ENCODE results near the gene HSP90B1. TPM values are rescaled to one million over a fixed set of nuclear protein-coding genes. Genes with fewer than 3 reads are reported as not detected.

Gene HSP90B1
- total and polyA plus RNA-seq, 9 of the 15 experiments (the other 6 are each of a cell fraction or from before 2014, with no cell fraction given): 196 to 719 (median 557) TPM

DNA sequence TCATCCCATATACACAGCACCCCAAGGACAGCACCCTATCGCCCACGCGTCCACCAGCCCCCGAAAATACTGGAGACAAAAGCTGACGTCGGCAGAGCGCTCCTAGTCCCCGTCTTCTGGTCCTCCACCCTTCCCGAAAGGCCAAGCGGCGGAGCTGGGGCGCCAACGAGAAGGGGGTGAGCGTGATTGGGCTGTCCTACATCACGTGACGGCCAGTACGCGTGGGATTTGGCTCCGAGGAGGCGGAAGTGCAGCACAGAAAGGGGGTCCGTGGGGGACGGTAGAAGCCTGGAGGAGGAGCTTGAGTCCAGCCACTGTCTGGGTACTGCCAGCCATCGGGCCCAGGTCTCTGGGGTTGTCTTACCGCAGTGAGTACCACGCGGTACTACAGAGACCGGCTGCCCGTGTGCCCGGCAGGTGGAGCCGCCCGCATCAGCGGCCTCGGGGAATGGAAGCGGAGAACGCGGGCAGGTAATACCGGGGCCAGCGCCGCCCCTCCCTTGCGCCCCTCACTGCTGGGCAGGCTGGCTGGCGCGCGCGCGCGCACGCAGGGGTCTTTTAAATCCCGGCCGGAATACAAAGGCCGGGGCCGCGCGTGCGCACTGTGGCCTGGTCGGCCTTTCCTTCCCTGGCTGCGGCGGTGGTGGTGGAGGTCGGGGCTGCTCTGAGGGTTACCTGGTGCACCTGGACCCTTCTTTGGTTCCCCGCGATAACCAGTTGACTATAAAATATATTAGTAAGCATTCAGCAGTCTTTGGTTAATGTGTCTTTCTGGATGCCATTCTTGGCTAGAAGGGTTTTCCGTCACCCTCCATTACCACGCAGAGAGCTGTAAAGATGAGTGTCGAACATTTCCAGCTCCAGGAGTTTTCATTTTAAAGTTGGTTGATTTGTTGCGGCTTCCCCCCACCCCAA, 35.6 kb downstream of the HSP90B1 start, which contains the start of gene TDG (continued):
- TF ChIP-seq, protein P1, sequence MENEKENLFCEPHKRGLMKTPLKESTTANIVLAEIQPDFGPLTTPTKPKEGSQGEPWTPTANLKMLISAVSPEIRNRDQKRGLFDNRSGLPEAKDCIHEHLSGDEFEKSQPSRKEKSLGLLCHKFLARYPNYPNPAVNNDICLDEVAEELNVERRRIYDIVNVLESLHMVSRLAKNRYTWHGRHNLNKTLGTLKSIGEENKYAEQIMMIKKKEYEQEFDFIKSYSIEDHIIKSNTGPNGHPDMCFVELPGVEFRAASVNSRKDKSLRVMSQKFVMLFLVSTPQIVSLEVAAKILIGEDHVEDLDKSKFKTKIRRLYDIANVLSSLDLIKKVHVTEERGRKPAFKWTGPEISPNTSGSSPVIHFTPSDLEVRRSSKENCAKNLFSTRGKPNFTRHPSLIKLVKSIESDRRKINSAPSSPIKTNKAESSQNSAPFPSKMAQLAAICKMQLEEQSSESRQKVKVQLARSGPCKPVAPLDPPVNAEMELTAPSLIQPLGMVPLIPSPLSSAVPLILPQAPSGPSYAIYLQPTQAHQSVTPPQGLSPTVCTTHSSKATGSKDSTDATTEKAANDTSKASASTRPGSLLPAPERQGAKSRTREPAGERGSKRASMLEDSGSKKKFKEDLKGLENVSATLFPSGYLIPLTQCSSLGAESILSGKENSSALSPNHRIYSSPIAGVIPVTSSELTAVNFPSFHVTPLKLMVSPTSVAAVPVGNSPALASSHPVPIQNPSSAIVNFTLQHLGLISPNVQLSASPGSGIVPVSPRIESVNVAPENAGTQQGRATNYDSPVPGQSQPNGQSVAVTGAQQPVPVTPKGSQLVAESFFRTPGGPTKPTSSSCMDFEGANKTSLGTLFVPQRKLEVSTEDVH (IDR thresholded peaks at IDR 0.05; ENCODE audit: low read depth, partially characterized antibody): peak; percentile 81
- TF ChIP-seq ZNF175 (CRISPR knock-in tag; IDR thresholded peaks at IDR 0.05; ENCODE audit: low read depth): no peak
- peak; percentile 19; the same call in 1 of the 2 replicates for TF ChIP-seq CC2D1A (IDR thresholded peaks at IDR 0.05)
- TF ChIP-seq RNF2 (IDR thresholded peaks at IDR 0.05): no peak
- no peak for TF ChIP-seq ZNF79 (CRISPR knock-in tag; IDR thresholded peaks at IDR 0.05; ENCODE audit: low read depth)
- TF ChIP-seq, protein P2, sequence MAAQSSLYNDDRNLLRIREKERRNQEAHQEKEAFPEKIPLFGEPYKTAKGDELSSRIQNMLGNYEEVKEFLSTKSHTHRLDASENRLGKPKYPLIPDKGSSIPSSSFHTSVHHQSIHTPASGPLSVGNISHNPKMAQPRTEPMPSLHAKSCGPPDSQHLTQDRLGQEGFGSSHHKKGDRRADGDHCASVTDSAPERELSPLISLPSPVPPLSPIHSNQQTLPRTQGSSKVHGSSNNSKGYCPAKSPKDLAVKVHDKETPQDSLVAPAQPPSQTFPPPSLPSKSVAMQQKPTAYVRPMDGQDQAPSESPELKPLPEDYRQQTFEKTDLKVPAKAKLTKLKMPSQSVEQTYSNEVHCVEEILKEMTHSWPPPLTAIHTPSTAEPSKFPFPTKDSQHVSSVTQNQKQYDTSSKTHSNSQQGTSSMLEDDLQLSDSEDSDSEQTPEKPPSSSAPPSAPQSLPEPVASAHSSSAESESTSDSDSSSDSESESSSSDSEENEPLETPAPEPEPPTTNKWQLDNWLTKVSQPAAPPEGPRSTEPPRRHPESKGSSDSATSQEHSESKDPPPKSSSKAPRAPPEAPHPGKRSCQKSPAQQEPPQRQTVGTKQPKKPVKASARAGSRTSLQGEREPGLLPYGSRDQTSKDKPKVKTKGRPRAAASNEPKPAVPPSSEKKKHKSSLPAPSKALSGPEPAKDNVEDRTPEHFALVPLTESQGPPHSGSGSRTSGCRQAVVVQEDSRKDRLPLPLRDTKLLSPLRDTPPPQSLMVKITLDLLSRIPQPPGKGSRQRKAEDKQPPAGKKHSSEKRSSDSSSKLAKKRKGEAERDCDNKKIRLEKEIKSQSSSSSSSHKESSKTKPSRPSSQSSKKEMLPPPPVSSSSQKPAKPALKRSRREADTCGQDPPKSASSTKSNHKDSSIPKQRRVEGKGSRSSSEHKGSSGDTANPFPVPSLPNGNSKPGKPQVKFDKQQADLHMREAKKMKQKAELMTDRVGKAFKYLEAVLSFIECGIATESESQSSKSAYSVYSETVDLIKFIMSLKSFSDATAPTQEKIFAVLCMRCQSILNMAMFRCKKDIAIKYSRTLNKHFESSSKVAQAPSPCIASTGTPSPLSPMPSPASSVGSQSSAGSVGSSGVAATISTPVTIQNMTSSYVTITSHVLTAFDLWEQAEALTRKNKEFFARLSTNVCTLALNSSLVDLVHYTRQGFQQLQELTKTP (IDR thresholded peaks at IDR 0.05; ENCODE audit: low read depth in 1 of 2, partially characterized antibody in 2 of 2): peak; percentile 33 to 68
- TF ChIP-seq CHD2 (IDR thresholded peaks at IDR 0.05; ENCODE audit: low read depth, low read length): peak; percentile 40
- TF ChIP-seq ZNF274 (IDR thresholded peaks at IDR 0.05; ENCODE audit: borderline replicate concordance, low read depth, low read length): no peak
- TF ChIP-seq, protein P3, sequence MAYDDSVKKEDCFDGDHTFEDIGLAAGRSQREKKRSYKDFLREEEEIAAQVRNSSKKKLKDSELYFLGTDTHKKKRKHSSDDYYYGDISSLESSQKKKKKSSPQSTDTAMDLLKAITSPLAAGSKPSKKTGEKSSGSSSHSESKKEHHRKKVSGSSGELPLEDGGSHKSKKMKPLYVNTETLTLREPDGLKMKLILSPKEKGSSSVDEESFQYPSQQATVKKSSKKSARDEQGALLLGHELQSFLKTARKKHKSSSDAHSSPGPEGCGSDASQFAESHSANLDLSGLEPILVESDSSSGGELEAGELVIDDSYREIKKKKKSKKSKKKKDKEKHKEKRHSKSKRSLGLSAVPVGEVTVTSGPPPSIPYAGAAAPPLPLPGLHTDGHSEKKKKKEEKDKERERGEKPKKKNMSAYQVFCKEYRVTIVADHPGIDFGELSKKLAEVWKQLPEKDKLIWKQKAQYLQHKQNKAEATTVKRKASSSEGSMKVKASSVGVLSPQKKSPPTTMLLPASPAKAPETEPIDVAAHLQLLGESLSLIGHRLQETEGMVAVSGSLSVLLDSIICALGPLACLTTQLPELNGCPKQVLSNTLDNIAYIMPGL (CRISPR knock-in tag; IDR thresholded peaks at IDR 0.05): 0 out of 2 replicates have a peak, but pooled peaks have one; percentile 45
- TF ChIP-seq ZNF263 (CRISPR knock-in tag; IDR thresholded peaks at IDR 0.05; ENCODE audit: borderline replicate concordance): peak; percentile 95
- no peak for TF ChIP-seq PTTG1 (tag; IDR thresholded peaks at IDR 0.05; ENCODE audit: low read depth)
- TF ChIP-seq, protein P4, sequence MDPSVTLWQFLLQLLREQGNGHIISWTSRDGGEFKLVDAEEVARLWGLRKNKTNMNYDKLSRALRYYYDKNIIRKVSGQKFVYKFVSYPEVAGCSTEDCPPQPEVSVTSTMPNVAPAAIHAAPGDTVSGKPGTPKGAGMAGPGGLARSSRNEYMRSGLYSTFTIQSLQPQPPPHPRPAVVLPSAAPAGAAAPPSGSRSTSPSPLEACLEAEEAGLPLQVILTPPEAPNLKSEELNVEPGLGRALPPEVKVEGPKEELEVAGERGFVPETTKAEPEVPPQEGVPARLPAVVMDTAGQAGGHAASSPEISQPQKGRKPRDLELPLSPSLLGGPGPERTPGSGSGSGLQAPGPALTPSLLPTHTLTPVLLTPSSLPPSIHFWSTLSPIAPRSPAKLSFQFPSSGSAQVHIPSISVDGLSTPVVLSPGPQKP (CRISPR knock-in tag; IDR thresholded peaks at IDR 0.05): no peak
- TF ChIP-seq, protein P5, sequence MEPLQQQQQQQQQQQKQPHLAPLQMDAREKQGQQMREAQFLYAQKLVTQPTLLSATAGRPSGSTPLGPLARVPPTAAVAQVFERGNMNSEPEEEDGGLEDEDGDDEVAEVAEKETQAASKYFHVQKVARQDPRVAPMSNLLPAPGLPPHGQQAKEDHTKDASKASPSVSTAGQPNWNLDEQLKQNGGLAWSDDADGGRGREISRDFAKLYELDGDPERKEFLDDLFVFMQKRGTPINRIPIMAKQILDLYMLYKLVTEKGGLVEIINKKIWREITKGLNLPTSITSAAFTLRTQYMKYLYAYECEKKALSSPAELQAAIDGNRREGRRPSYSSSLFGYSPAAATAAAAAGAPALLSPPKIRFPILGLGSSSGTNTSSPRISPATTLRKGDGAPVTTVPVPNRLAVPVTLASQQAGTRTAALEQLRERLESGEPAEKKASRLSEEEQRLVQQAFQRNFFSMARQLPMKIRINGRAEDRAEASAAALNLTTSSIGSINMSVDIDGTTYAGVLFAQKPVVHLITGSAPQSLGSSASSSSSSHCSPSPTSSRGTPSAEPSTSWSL (CRISPR knock-in tag; IDR thresholded peaks at IDR 0.05; ENCODE audit: borderline replicate concordance): 0 out of 2 replicates have a peak, but pooled peaks have one; percentile 12

All from K562 (cell line).